HepG2 (cell line): ENCODE measurements around the gene FSTL1.

ENCODE experiments used
- BHLHE40 ChIP-seq: IDR thresholded peaks from 2 replicates; pipeline ENCODE4 v1.6.1; 2011; ENCODE audit warnings: low read length, improper control_type of control experiment
- CCDC6 ChIP-seq: sonication (generic); formaldehyde crosslinking; IDR thresholded peaks from 2 replicates; pipeline ENCODE4 v1.8.1; 2022; ENCODE audit warnings: mild to moderate bottlenecking, missing genetic modification reagents, moderate library complexity
- CREM ChIP-seq, 2 experiments: sonication (generic) in 1 of 2; formaldehyde crosslinking in 1 of 2; IDR thresholded peaks; 2 replicates each; pipeline versions ENCODE4 v1.4.0 to v1.6.1; 2016 to 2020; ENCODE audit warnings: antibody characterized with exemption in 1 of 2, mild to moderate bottlenecking in 1 of 2, missing genetic modification reagents in 1 of 2
- HIC2 ChIP-seq: sonication (generic); formaldehyde crosslinking; IDR thresholded peaks from 2 replicates; pipeline ENCODE4 v1.9.0; 2022; ENCODE audit warnings: low read depth, missing genetic modification reagents
- HOXA9 ChIP-seq: sonication (generic); formaldehyde crosslinking; IDR thresholded peaks from 2 replicates; pipeline ENCODE4 v1.8.1; 2022; ENCODE audit warnings: missing genetic modification reagents, mild to moderate bottlenecking, moderate library complexity, borderline replicate concordance
- SP4 ChIP-seq: sonication (generic); formaldehyde crosslinking; IDR thresholded peaks from 2 replicates; pipeline ENCODE4 v1.8.1; 2023; ENCODE audit warnings: mild to moderate bottlenecking, missing genetic modification reagents
- TCF7 ChIP-seq: sonication (generic); IDR thresholded peaks from 2 replicates; pipeline ENCODE4 v1.6.1; 2016; ENCODE audit warnings: antibody characterized with exemption, low read depth
- ZBTB7B ChIP-seq: sonication (generic); formaldehyde crosslinking; IDR thresholded peaks from 2 replicates; pipeline ENCODE4 v1.4.0; 2020; ENCODE audit warnings: missing genetic modification reagents
- TF ChIP-seq, protein P1 (sequence below): IDR thresholded peaks from 2 replicates; pipeline ENCODE4 v1.6.1; 2012; ENCODE audit warnings: low read depth, low read length, improper control_type of control experiment

- no peak for TF ChIP-seq SP4
- TF ChIP-seq HIC2 (CRISPR knock-in tag): no peak
- TF ChIP-seq ZBTB7B (CRISPR knock-in tag): no peak
- TF ChIP-seq, protein P1, sequence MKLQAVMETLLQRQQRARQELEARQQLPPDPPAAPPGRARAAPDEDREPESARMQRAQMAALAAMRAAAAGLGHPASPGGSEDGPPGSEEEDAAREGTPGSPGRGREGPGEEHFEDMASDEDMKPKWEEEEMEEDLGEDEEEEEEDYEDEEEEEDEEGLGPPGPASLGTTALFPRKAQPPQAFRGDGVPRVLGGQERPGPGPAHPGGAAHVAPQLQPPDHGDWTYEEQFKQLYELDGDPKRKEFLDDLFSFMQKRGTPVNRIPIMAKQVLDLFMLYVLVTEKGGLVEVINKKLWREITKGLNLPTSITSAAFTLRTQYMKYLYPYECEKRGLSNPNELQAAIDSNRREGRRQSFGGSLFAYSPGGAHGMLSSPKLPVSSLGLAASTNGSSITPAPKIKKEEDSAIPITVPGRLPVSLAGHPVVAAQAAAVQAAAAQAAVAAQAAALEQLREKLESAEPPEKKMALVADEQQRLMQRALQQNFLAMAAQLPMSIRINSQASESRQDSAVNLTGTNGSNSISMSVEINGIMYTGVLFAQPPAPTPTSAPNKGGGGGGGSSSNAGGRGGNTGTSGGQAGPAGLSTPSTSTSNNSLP: no peak
- no peak for TF ChIP-seq CREM (IDR thresholded peaks at IDR 0.05)
- no peak for TF ChIP-seq CREM (CRISPR knock-in tag; IDR thresholded peaks at IDR 0.05)
- no peak for TF ChIP-seq TCF7
- TF ChIP-seq BHLHE40: no peak
- no peak for TF ChIP-seq CCDC6 (CRISPR knock-in tag)
- no peak for TF ChIP-seq HOXA9 (CRISPR knock-in tag)
Observed at GRCh38 chr3:120393243-120393642, 57.5 kb downstream of the FSTL1 start.
